GM21576 (cell line): ENCODE data around the gene MTR.
"Not testable (repeated sequence)": the region's sequence is repeated elsewhere in the genome, so short reads cannot be mapped to it uniquely, and the experiment has no call there.

Source experiments
- ATAC-seq: cut with Tn5 transposase; IDR thresholded peaks from one replicate; pipeline ENCODE4 v1.9.1; 2021; ENCODE audit warnings: mild to moderate bottlenecking, moderate library complexity; ENCODE audit not compliant: unreplicated experiment

MTR gene

GRCh38 chr1:236830116-236830515 lies 35.0 kb downstream of the MTR start:
- no peak for ATAC-seq

GRCh38 chr1:236830560-236830959 lies 35.5 kb downstream of the MTR start:
- ATAC-seq: no peak

GRCh38 chr1:236833575-236833974 lies 38.5 kb downstream of the MTR start:
- no peak for ATAC-seq

GRCh38 chr1:236834876-236835275 lies 39.8 kb downstream of the MTR start:
- ATAC-seq: no peak

- ATAC-seq: no peak
Measured at GRCh38 chr1:236835491-236835890, 40.4 kb downstream of the MTR start.

GRCh38 chr1:236836157-236836556 lies 41.1 kb downstream of the MTR start:
- no peak for ATAC-seq

- no peak for ATAC-seq
Measured at GRCh38 chr1:236837115-236837514, 42.0 kb downstream of the MTR start.

GRCh38 chr1:236837897-236838296 lies 42.8 kb downstream of the MTR start:
- ATAC-seq: no peak

GRCh38 chr1:236841341-236841740 lies 46.2 kb downstream of the MTR start:
- ATAC-seq: no peak

GRCh38 chr1:236844499-236845271 lies 49.6 kb downstream of the MTR start:
- no peak for ATAC-seq

GRCh38 chr1:236845830-236846229 lies 50.7 kb downstream of the MTR start:
- no peak for ATAC-seq

- no peak for ATAC-seq
Measured at GRCh38 chr1:236848274-236848923, 53.3 kb downstream of the MTR start.

GRCh38 chr1:236850077-236850979 lies 55.2 kb downstream of the MTR start:
- no peak for ATAC-seq

- ATAC-seq: no peak
Measured at GRCh38 chr1:236851871-236852270, 56.8 kb downstream of the MTR start.

- no peak for ATAC-seq
Measured at GRCh38 chr1:236853921-236854604, 59.0 kb downstream of the MTR start.

GRCh38 chr1:236854605-236854983 lies 59.5 kb downstream of the MTR start:
- no peak for ATAC-seq

- not testable (repeated sequence) for ATAC-seq
Measured at GRCh38 chr1:236856649-236857048, 61.6 kb downstream of the MTR start.

- no peak for ATAC-seq
Measured at GRCh38 chr1:236858165-236858564, 63.1 kb downstream of the MTR start.

- ATAC-seq: no peak
Measured at GRCh38 chr1:236860101-236860500, 65.0 kb downstream of the MTR start.

GRCh38 chr1:236860674-236861073 lies 65.6 kb downstream of the MTR start:
- ATAC-seq: no peak
